PC-3 (cell line): ENCODE measurements around the gene SLC7A1. TPM values are rescaled to one million over a fixed set of nuclear protein-coding genes. Genes with fewer than 3 reads are reported as not detected.

ENCODE experiments used
- ATAC-seq: fragments of 200-7000 bp; cut with Tn5 transposase; 2 replicates; pipeline ENCODE4 v1.9.1; 2020; ENCODE audit warnings: mild to moderate bottlenecking, moderate library complexity
- BruUV-seq: library from RNA; stranded (reverse); fragments of 400-500 nt; replicated peaks from 2 replicates; lab custom pipeline; 2021; lab: Mats Ljungman, UMichigan
- CTCF ChIA-PET: fragments of 300-600 bp; sonication (Branson Sonifier 250); formaldehyde crosslinking; loops from one replicate; lab custom pipeline; 2022; ENCODE audit warnings: antibody characterized with exemption; lab: Charles Lee
- POLR2A ChIA-PET: fragments of 300-600 bp; sonication (Branson Sonifier 250); formaldehyde crosslinking; loops from one replicate; lab custom pipeline; 2022; ENCODE audit warnings: antibody characterized with exemption; ENCODE audit not compliant: unreplicated experiment; lab: Charles Lee
- DNase-seq: peaks from one replicate; pipeline ENCODE4 v3.0.0-alpha.2; 2015
- H2AFZ ChIP-seq: fragments of 300-600 bp; sonication (generic); 2 replicates; pipeline ENCODE4 v1.6.0; 2016; ENCODE audit warnings: antibody characterized with exemption, low read length
- H3F3A ChIP-seq: fragments of 300-600 bp; sonication (generic); one replicate; pipeline ENCODE4 v1.6.0; 2017; ENCODE audit warnings: antibody characterized with exemption, low read length, control low read depth, mild to moderate bottlenecking; ENCODE audit not compliant: unreplicated experiment
- H3K27ac ChIP-seq: fragments of 300-600 bp; sonication (generic); 2 replicates; pipeline ENCODE4 v1.5.1; 2016; ENCODE audit warnings: mild to moderate bottlenecking, low read length
- H3K27me3 ChIP-seq: fragments of 300-600 bp; sonication (generic); 2 replicates; pipeline ENCODE4 v1.6.1; 2016; ENCODE audit warnings: low read length, mixed read lengths
- H3K36me3 ChIP-seq: fragments of 300-600 bp; sonication (generic); 2 replicates; pipeline ENCODE4 v1.6.1; 2016; ENCODE audit warnings: low read depth, mixed run types, low read length, mixed read lengths
- H3K4me1 ChIP-seq: fragments of 300-600 bp; sonication (generic); 2 replicates; pipeline ENCODE4 v1.5.1; 2016; ENCODE audit warnings: low read length; ENCODE audit not compliant: insufficient read depth
- H3K4me2 ChIP-seq: fragments of 300-600 bp; sonication (generic); 2 replicates; pipeline ENCODE4 v1.6.0; 2016; ENCODE audit warnings: low read length
- H3K4me3 ChIP-seq: fragments of 300-600 bp; sonication (generic); 2 replicates; pipeline ENCODE4 v1.5.1; 2016; ENCODE audit warnings: mild to moderate bottlenecking, low read length, mixed read lengths
- H3K79me2 ChIP-seq: fragments of 300-600 bp; sonication (generic); 2 replicates; pipeline ENCODE4 v1.6.1; 2017; ENCODE audit warnings: low read length, mixed read lengths
- H3K9ac ChIP-seq: fragments of 300-600 bp; sonication (generic); 2 replicates; pipeline ENCODE4 v1.6.0; 2016; ENCODE audit warnings: mild to moderate bottlenecking, low read length
- H3K9me2 ChIP-seq: fragments of 300-600 bp; sonication (generic); replicated peaks from 2 replicates; pipeline ENCODE4 v1.6.1; 2016; ENCODE audit warnings: mixed run types, low read length, mixed read lengths
- H3K9me3 ChIP-seq: fragments of 300-600 bp; sonication (generic); 2 replicates; pipeline ENCODE4 v1.6.1; 2016; ENCODE audit warnings: low read length, mixed read lengths
- H4K20me1 ChIP-seq: fragments of 300-600 bp; sonication (generic); 2 replicates; pipeline ENCODE4 v1.6.1; 2016; ENCODE audit warnings: low read length, mixed read lengths
- EZH2 ChIP-seq: fragments of 300-600 bp; sonication (generic); IDR thresholded peaks from one replicate; pipeline ENCODE4 v1.6.1; 2017; ENCODE audit warnings: antibody characterized with exemption, mild to moderate bottlenecking, low read length; ENCODE audit not compliant: unreplicated experiment
- EZH2phosphoT487 ChIP-seq: fragments of 300-600 bp; sonication (generic); IDR thresholded peaks from 2 replicates; pipeline ENCODE4 v1.6.1; 2018; ENCODE audit warnings: mild to moderate bottlenecking, antibody characterized with exemption, low read length, borderline replicate concordance
- intact Hi-C: fragments of 100-400 bp; cut with micrococcal nuclease; formaldehyde crosslinking; loops from 2 replicates; pipeline ENCODE4 v1.9.0; 2023
- total RNA-seq: library from RNA; depleted of rRNA; stranded (reverse); fragments of >200 nt; gene quantifications from 2 replicates; pipeline ENCODE4 v1.2.3, GENCODE V29; 2014
- TF ChIP-seq, protein P1 (sequence below): fragments of 300-600 bp; sonication (generic); conservative IDR thresholded peaks from 2 replicates; pipeline ENCODE4 v1.5.1; 2017; ENCODE audit warnings: antibody characterized with exemption, low read depth, mild to moderate bottlenecking, low read length

SLC7A1 gene
- total RNA-seq, 1 experiment from 2014 or later, result 19.5 TPM

DNA sequence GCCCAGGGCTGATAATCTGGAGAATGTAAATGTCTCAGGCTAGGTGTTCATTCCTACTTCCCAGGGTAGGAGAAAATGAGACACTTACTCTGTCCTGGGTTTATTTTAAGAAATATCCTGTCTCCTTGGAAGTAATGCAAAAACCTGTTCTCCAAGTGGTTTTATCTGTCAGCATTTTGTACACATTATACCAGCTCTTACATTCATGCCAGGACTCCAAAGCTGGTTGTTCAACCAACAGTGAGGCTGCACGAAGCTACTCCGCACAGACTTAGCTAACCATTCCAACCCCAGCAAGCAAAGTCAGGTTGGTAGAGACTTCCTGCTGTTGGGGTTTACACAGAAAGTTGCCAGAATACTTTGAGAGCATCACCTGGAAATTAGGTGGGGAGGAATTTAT, 55.6 kb downstream of the SLC7A1 start:
- Histone ChIP-seq H3K4me1 (peaks cover 4% of the 10 kb centered on the region; the same call in 1 of the 2 replicates), H3K9me3 (no peaks in the 10 kb centered on the region), H3K4me2 (no peak overlapping the region), H3K4me3 (no peak overlapping the region), H3K9me2 (no peaks in the 10 kb centered on the region), H3K36me3 (peaks cover 16% of the 10 kb centered on the region), H4K20me1 (0 out of 2 replicates have a peak, but pooled peaks cover 4% of the 10 kb centered on the region), H3K27ac (no peak overlapping the region), H3K27me3 (no peaks in the 10 kb centered on the region), H2AFZ (no peak overlapping the region), H3F3A (no peaks in the 10 kb centered on the region), H3K79me2 (peaks cover 49% of the 10 kb centered on the region), H3K9ac (no peak overlapping the region)
- DNase-seq, result peak; percentile 13
- no TSS peak for BruUV-seq
- intact Hi-C loops, result no loop called here
- no peak for TF ChIP-seq EZH2phosphoT487
- no peak for TF ChIP-seq EZH2
- TF ChIP-seq, protein P1, sequence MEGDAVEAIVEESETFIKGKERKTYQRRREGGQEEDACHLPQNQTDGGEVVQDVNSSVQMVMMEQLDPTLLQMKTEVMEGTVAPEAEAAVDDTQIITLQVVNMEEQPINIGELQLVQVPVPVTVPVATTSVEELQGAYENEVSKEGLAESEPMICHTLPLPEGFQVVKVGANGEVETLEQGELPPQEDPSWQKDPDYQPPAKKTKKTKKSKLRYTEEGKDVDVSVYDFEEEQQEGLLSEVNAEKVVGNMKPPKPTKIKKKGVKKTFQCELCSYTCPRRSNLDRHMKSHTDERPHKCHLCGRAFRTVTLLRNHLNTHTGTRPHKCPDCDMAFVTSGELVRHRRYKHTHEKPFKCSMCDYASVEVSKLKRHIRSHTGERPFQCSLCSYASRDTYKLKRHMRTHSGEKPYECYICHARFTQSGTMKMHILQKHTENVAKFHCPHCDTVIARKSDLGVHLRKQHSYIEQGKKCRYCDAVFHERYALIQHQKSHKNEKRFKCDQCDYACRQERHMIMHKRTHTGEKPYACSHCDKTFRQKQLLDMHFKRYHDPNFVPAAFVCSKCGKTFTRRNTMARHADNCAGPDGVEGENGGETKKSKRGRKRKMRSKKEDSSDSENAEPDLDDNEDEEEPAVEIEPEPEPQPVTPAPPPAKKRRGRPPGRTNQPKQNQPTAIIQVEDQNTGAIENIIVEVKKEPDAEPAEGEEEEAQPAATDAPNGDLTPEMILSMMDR, result no peak
- ChIA-PET POLR2A (no interaction called here), CTCF (no interaction called here)
- no peak for ATAC-seq

- Histone ChIP-seq H3K27me3 (no peaks in the 10 kb centered on the region), H3K4me2 (no peak overlapping the region), H2AFZ (no peak overlapping the region), H3K9me2 (no peaks in the 10 kb centered on the region), H3K79me2 (peaks cover 37% of the 10 kb centered on the region), H3K9me3 (no peaks in the 10 kb centered on the region), H3K4me3 (no peak overlapping the region), H3K4me1 (peaks cover 4% of the 10 kb centered on the region; the same call in 1 of the 2 replicates), H3K27ac (no peak overlapping the region), H3K9ac (no peak overlapping the region), H4K20me1 (0 out of 2 replicates have a peak, but pooled peaks cover 4% of the 10 kb centered on the region), H3K36me3 (peaks cover 21% of the 10 kb centered on the region), H3F3A (no peaks in the 10 kb centered on the region)
- ATAC-seq, result no peak
- no TSS peak for BruUV-seq
- TF ChIP-seq EZH2phosphoT487 (no peak), EZH2 (no peak)
- TF ChIP-seq, protein P1, result no peak
- intact Hi-C loops, result no loop called here
- CTCF ChIA-PET, result no interaction called here
- POLR2A ChIA-PET, result no interaction called here
- DNase-seq, result no peak
These were observed 56.8 kb downstream of the SLC7A1 start for GRCh38 chr13:29538652-29539040.

DNA sequence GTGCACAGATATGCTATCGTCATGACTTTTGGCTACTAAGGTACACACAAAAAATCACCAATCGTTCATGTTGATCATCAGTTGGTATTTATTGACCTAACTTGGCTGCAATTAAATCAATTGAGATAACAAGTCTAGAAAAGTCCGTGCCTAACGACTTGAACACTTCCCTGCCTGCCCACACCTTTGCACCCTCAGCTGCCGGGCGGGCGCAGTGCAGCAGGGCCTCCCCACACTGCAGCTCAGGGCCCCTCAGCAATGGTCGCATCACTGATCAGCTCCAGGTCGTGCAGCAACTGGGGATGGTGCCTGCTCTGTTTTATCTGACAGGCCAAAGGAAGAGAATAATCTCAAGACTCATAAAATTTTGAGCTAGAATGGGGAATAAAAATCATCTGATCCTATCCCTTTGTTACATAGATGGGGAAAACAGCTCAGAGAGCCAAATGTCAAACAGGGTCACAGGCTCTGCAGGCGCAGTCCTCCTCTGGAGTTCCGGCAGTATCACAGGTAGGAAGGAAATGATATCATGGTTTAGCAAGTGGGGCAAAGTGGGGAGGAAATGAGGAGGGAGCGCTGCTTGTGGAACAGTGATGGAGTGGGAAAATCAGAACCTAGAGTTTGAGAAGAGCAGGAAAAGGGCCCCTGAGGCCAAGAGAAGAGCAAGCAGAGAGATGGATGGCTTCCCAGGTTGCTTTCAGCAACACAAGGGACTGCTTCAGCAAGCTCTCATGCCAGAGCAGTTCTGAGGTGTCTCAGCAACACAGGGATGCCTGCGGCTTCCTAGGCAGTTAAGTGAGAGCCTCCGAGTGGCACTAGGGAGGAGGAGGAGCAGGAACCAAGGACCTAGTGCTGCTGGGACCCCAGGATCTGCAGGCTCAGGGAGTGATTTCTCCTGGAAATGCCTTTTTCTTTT, 57.5 kb downstream of the SLC7A1 start:
- Histone ChIP-seq H3K27ac (no peak overlapping the region), H3K36me3 (peaks cover 24% of the 10 kb centered on the region), H3K4me1 (peaks cover 4% of the 10 kb centered on the region; the same call in 1 of the 2 replicates), H2AFZ (no peak overlapping the region), H3K4me2 (no peak overlapping the region), H3K9me2 (no peaks in the 10 kb centered on the region), H4K20me1 (0 out of 2 replicates have a peak, but pooled peaks cover 4% of the 10 kb centered on the region), H3K79me2 (peaks cover 30% of the 10 kb centered on the region), H3K27me3 (no peaks in the 10 kb centered on the region), H3F3A (no peaks in the 10 kb centered on the region), H3K9me3 (no peaks in the 10 kb centered on the region), H3K9ac (no peak overlapping the region), H3K4me3 (no peak overlapping the region)
- DNase-seq (no peak), ATAC-seq (no peak)
- ChIA-PET POLR2A (no interaction called here), CTCF (no interaction called here)
- intact Hi-C loops, result no loop called here
- no TSS peak for BruUV-seq
- TF ChIP-seq, protein P1, result no peak
- TF ChIP-seq EZH2phosphoT487 (no peak), EZH2 (no peak)
